HepG2 (cell line): ENCODE data around the gene PC. TPM values are rescaled to one million over a fixed set of nuclear protein-coding genes. Genes with fewer than 3 reads are reported as not detected.

Source experiments
- BHLHE40 ChIP-seq: IDR thresholded peaks from 2 replicates; pipeline ENCODE4 v1.6.1; 2011; ENCODE audit warnings: low read length, improper control_type of control experiment
- CC2D1A ChIP-seq: sonication (generic); formaldehyde crosslinking; IDR thresholded peaks from 2 replicates; pipeline ENCODE4 v1.8.1; 2023; ENCODE audit warnings: mild to moderate bottlenecking, missing genetic modification reagents
- CREM ChIP-seq, 2 experiments: sonication (generic) in 1 of 2; formaldehyde crosslinking in 1 of 2; IDR thresholded peaks; 2 replicates each; pipeline versions ENCODE4 v1.4.0 to v1.6.1; 2016 to 2020; ENCODE audit warnings: antibody characterized with exemption in 1 of 2, mild to moderate bottlenecking in 1 of 2, missing genetic modification reagents in 1 of 2
- FOXA1 ChIP-seq, 2 experiments: fragments of 450-650 bp in 1 of 2; sonication (generic) in 1 of 2; formaldehyde crosslinking in 1 of 2; IDR thresholded peaks; 2 replicates each; pipeline versions ENCODE4 v1.4.0 to v1.6.1; 2016 to 2020; ENCODE audit warnings: missing genetic modification reagents in 1 of 2
- FOXO1 ChIP-seq: sonication (generic); formaldehyde crosslinking; IDR thresholded peaks from 2 replicates; pipeline ENCODE4 v1.4.0; 2020; ENCODE audit warnings: missing genetic modification reagents
- HNF4A ChIP-seq: sonication (generic); formaldehyde crosslinking; IDR thresholded peaks from 2 replicates; pipeline ENCODE4 v1.4.0; 2020; ENCODE audit warnings: missing genetic modification reagents
- HOXA3 ChIP-seq: sonication (generic); formaldehyde crosslinking; IDR thresholded peaks from 2 replicates; pipeline ENCODE4 v1.5.0; 2020; ENCODE audit warnings: missing genetic modification reagents
- HOXD1 ChIP-seq: sonication (generic); formaldehyde crosslinking; IDR thresholded peaks from 2 replicates; pipeline ENCODE4 v1.5.0; 2020; ENCODE audit warnings: missing genetic modification reagents
- MAFK ChIP-seq, 2 experiments: IDR thresholded peaks in 1 of 2; conservative IDR thresholded peaks in 1 of 2; 2 replicates each; pipeline ENCODE4 v1.6.1; 2011; ENCODE audit warnings: improper control_type of control experiment in 2 of 2, low read length in 2 of 2
- MED1 ChIP-seq: sonication (generic); formaldehyde crosslinking; IDR thresholded peaks from 2 replicates; pipeline ENCODE4 v1.4.0; 2020; ENCODE audit warnings: missing genetic modification reagents
- NR2F6 ChIP-seq, 2 experiments: IDR thresholded peaks; 2 replicates each; pipeline ENCODE4 v1.6.1; 2016; ENCODE audit warnings: antibody characterized with exemption in 1 of 2, mild to moderate bottlenecking in 1 of 2
- SKI ChIP-seq: fragments of 450-650 bp; IDR thresholded peaks from one replicate; pipeline ENCODE4 v1.6.1; 2018; ENCODE audit warnings: mild to moderate bottlenecking; ENCODE audit not compliant: partially characterized antibody
- SOX13 ChIP-seq, 3 experiments: fragments of 450-650 bp in 1 of 3; sonication (generic) in 1 of 3; formaldehyde crosslinking in 1 of 3; IDR thresholded peaks in 2 of 3; conservative IDR thresholded peaks in 1 of 3; 2 replicates each; pipeline versions ENCODE4 v1.5.0 to v1.6.1; 2016 to 2020; ENCODE audit warnings: antibody characterized with exemption in 1 of 3, mild to moderate bottlenecking in 1 of 3, missing compliant biosample characterization in 1 of 3, missing genetic modification reagents in 1 of 3, moderate library complexity in 1 of 3
- ZNF44 ChIP-seq: sonication (generic); formaldehyde crosslinking; IDR thresholded peaks from 2 replicates; pipeline ENCODE4 v1.5.1; 2020; ENCODE audit warnings: mild to moderate bottlenecking, missing genetic modification reagents
- ZNF441 ChIP-seq: sonication (generic); formaldehyde crosslinking; IDR thresholded peaks from 2 replicates; pipeline ENCODE4 v1.7.0; 2021; ENCODE audit warnings: missing genetic modification reagents, borderline replicate concordance
- ZNF724P ChIP-seq: sonication (generic); formaldehyde crosslinking; IDR thresholded peaks from 2 replicates; pipeline ENCODE4 v1.8.0; 2022; ENCODE audit warnings: missing genetic modification reagents, borderline replicate concordance
- polyA plus RNA-seq, 8 experiments: library from polyadenylated mRNA; depleted of rRNA in 3 of 8; stranded (reverse) in 7 of 8; unstranded in 1 of 8; fragments of >200 nt; fragmentation: Illumina TruSeq in 4 of 8; extraction: Trizol in 4 of 8; gene quantifications; 2 replicates each; pipeline versions ENCODE4 v1.2.1 to v1.2.3, GENCODE V29; 2011 to 2016; ENCODE audit warnings: low read depth in 4 of 8, missing spikeins in 1 of 8, mixed read lengths in 1 of 8; ENCODE audit not compliant: insufficient read depth in 1 of 8
- total RNA-seq, 5 experiments: library from RNA; depleted of rRNA; stranded (reverse); fragments of >200 nt; fragmentation: Illumina TruSeq; extraction: Trizol; gene quantifications; 2 replicates each; pipeline ENCODE4 v1.2.3, GENCODE V29; 2016; ENCODE audit warnings: low read depth in 1 of 5
- TF ChIP-seq, protein P1 (sequence below): sonication (generic); formaldehyde crosslinking; IDR thresholded peaks from 2 replicates; pipeline ENCODE4 v1.8.1; 2023; ENCODE audit warnings: mild to moderate bottlenecking, moderate library complexity, missing genetic modification reagents
- TF ChIP-seq, protein P2 (sequence below): sonication (generic); formaldehyde crosslinking; IDR thresholded peaks from 2 replicates; pipeline ENCODE4 v1.4.0; 2020; ENCODE audit warnings: mild to moderate bottlenecking, missing genetic modification reagents, borderline replicate concordance
- TF ChIP-seq, protein P3 (sequence below): sonication (generic); formaldehyde crosslinking; IDR thresholded peaks from 2 replicates; pipeline ENCODE4 v1.5.1; 2020; ENCODE audit warnings: mild to moderate bottlenecking, moderate library complexity, missing genetic modification reagents

The PC gene
- total and polyA plus RNA-seq, 2 of the 13 experiments (the other 11 are each of a cell fraction or from before 2014, with no cell fraction given), result 29.0 to 39.0 TPM

- 0 out of 2 replicates have a peak, but pooled peaks have one; percentile 40 for TF ChIP-seq CREM (IDR thresholded peaks at IDR 0.05)
- no peak for TF ChIP-seq CREM (CRISPR knock-in tag; IDR thresholded peaks at IDR 0.05)
- no peak for TF ChIP-seq HOXD1
- no peak; the same call in 1 of the 2 replicates for TF ChIP-seq NR2F6 (IDR thresholded peaks at IDR 0.05)
- TF ChIP-seq NR2F6 (CRISPR knock-in tag; IDR thresholded peaks at IDR 0.05), result 0 out of 2 replicates have a peak, but pooled peaks have one; percentile 19
- TF ChIP-seq ZNF441 (CRISPR knock-in tag), result 0 out of 2 replicates have a peak, but pooled peaks have one; percentile 38
- TF ChIP-seq FOXA1 (IDR thresholded peaks at IDR 0.05), result no peak
- TF ChIP-seq FOXA1 (CRISPR knock-in tag; IDR thresholded peaks at IDR 0.05), result 0 out of 2 replicates have a peak, but pooled peaks have one; percentile 25
- TF ChIP-seq HNF4A (CRISPR knock-in tag), result peak; percentile 78
- TF ChIP-seq HOXA3, result peak; percentile 49; the same call in 1 of the 2 replicates
- TF ChIP-seq BHLHE40, result 0 out of 2 replicates have a peak, but pooled peaks have one; percentile 11
- peak; percentile 61 to 72 for TF ChIP-seq MAFK (conservative IDR thresholded peaks at IDR 0.05 in 1 of 2, IDR thresholded peaks at IDR 0.05 in 1 of 2; ENCODE audit: low read length in 2 of 2)
- TF ChIP-seq ZNF724P, result no peak
- TF ChIP-seq, protein P1, sequence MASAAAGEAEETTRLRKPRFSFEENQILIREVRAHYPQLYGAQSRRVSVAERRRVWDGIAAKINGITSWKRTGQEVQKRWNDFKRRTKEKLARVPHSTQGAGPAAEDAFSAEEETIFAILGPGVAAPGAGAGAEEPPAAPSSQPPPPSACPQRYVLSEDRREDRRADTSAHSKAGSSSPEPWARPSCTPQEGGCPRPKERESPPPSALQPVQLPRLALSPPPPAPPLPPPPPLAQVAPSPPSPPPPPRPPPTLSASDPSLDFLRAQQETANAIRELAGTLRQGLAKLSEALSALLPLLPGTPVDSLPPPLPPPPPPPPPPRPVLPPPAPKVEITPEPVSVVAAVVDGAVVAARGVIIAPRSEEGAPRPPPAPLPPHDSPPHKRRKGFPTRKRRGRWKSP (CRISPR knock-in tag), result no peak
- TF ChIP-seq ZNF44 (CRISPR knock-in tag), result 0 out of 2 replicates have a peak, but pooled peaks have one; percentile 35
- no peak for TF ChIP-seq SOX13 (IDR thresholded peaks at IDR 0.05)
- 0 out of 4 replicates have a peak, but pooled peaks of 1 of the 2 experiments have one; percentile 5 for TF ChIP-seq SOX13 (CRISPR knock-in tag; conservative IDR thresholded peaks at IDR 0.05 in 1 of 2, IDR thresholded peaks at IDR 0.05 in 1 of 2)
- TF ChIP-seq MED1, result peak; percentile 33; the same call in 1 of the 2 replicates
- TF ChIP-seq SKI, result peak; percentile 98
- TF ChIP-seq, protein P2, sequence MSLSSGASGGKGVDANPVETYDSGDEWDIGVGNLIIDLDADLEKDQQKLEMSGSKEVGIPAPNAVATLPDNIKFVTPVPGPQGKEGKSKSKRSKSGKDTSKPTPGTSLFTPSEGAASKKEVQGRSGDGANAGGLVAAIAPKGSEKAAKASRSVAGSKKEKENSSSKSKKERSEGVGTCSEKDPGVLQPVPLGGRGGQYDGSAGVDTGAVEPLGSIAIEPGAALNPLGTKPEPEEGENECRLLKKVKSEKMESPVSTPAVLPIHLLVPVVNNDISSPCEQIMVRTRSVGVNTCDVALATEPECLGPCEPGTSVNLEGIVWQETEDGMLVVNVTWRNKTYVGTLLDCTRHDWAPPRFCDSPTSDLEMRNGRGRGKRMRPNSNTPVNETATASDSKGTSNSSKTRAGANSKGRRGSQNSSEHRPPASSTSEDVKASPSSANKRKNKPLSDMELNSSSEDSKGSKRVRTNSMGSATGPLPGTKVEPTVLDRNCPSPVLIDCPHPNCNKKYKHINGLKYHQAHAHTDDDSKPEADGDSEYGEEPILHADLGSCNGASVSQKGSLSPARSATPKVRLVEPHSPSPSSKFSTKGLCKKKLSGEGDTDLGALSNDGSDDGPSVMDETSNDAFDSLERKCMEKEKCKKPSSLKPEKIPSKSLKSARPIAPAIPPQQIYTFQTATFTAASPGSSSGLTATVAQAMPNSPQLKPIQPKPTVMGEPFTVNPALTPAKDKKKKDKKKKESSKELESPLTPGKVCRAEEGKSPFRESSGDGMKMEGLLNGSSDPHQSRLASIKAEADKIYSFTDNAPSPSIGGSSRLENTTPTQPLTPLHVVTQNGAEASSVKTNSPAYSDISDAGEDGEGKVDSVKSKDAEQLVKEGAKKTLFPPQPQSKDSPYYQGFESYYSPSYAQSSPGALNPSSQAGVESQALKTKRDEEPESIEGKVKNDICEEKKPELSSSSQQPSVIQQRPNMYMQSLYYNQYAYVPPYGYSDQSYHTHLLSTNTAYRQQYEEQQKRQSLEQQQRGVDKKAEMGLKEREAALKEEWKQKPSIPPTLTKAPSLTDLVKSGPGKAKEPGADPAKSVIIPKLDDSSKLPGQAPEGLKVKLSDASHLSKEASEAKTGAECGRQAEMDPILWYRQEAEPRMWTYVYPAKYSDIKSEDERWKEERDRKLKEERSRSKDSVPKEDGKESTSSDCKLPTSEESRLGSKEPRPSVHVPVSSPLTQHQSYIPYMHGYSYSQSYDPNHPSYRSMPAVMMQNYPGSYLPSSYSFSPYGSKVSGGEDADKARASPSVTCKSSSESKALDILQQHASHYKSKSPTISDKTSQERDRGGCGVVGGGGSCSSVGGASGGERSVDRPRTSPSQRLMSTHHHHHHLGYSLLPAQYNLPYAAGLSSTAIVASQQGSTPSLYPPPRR (CRISPR knock-in tag), result peak; percentile 31; the same call in 1 of the 2 replicates
- TF ChIP-seq CC2D1A (CRISPR knock-in tag), result no peak
- peak; percentile 48; the same call in 1 of the 2 replicates for TF ChIP-seq FOXO1
- TF ChIP-seq, protein P3, sequence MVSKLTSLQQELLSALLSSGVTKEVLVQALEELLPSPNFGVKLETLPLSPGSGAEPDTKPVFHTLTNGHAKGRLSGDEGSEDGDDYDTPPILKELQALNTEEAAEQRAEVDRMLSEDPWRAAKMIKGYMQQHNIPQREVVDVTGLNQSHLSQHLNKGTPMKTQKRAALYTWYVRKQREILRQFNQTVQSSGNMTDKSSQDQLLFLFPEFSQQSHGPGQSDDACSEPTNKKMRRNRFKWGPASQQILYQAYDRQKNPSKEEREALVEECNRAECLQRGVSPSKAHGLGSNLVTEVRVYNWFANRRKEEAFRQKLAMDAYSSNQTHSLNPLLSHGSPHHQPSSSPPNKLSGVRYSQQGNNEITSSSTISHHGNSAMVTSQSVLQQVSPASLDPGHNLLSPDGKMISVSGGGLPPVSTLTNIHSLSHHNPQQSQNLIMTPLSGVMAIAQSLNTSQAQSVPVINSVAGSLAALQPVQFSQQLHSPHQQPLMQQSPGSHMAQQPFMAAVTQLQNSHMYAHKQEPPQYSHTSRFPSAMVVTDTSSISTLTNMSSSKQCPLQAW, result 0 out of 2 replicates have a peak, but pooled peaks have one; percentile 27
Observed at GRCh38 chr11:66884443-66884842, 73.7 kb downstream of the PC start (continued).
